Measurements from ENCODE around the gene LIG3. TPM values are rescaled to one million over a fixed set of nuclear protein-coding genes. Genes with fewer than 3 reads are reported as not detected.
A peak's percentile ranks its signal among the peaks of the same experiment; 100 is the strongest.
"Not testable (repeated sequence)": the region's sequence is repeated elsewhere in the genome, so short reads cannot be mapped to it uniquely, and the experiment has no call there.

The LIG3 gene
- total RNA-seq, 1 experiment from 2014 or later: 28.2 TPM

DNA sequence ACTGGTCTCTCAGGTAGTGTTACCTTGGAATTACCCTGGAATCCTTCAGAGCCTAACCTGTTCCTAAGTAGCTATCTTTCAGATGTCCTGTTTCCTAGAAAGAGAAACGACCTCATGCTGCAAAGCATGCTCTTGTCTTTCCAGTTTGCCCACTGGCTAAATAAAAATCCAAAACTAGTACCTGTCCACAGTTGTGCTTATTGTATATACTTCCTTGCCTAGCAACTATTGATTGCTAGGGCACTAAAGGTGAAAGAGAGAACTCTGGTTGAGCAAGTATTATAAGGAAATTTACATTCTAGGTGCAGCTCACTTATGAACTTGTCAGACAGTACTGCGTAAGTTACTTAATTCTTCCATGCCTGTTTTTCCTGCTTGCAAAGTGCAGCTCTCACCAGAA, 38.5 kb downstream of the LIG3 start:
- DNase-seq: no peak
- Histone ChIP-seq H3K4me2 (ENCODE audit: low read depth, low read length, poor library complexity, severe bottlenecking) (no peak overlapping the region), H3K9me3 (ENCODE audit: low read length) (no peaks in the 10 kb centered on the region), H3K27ac (ENCODE audit: low read length) (no peak overlapping the region), H3K79me2 (ENCODE audit: low read length) (no peaks in the 10 kb centered on the region), H4K20me1 (ENCODE audit: insufficient read depth, low read depth, low read length) (no peaks in the 10 kb centered on the region), H3K36me3 (ENCODE audit: insufficient read depth, low read length) (no peaks in the 10 kb centered on the region), H3K4me3 (ENCODE audit: low read length) (no peak overlapping the region), H3K4me1 (ENCODE audit: low read length) (peaks cover 11% of the 10 kb centered on the region), H3K27me3 (ENCODE audit: low read length) (no peaks in the 10 kb centered on the region), H3K9me2 (replicated peaks; ENCODE audit: insufficient read depth, low read length) (no peaks in the 10 kb centered on the region), H3K9ac (ENCODE audit: low read length) (no peak overlapping the region), H2AFZ (ENCODE audit: low read length) (no peak overlapping the region)

DNA sequence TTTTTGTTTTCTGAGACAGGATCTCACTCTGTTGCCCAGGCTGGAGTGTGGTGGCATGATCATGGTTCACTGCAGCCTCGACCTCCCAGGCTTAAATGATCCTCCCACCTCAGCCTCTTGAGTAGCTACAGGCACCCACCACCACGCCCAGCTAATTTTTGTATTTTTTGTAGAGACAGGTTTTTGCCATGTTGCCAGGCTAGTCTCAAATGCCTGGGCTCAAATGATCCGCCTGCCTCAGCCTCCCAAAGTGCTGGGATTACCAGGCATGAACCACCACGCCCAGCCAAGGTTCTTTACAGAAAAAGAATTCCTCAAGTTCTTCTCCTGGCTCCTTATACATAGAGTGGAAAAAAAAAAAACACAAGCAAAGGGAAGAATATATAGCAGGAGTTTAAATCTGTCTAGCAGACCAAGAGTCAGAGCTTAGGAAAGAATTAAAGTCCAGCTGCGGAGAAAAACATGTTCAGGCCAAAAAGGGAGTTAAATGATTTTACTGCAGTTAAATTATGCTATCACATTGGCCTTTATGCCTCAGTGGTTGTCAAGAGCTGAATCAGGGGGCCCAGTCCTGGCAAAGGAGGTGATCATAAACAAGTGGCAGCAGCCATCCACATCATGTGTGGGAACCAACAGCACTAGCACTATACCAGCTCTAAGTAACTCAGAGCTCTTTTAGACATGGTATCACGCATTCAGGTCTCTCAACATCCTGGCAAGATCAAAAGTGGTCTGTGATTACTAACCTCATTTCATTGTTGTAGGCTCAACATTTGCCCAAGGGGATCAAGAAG, 39.3 kb downstream of the LIG3 start:
- no peak for DNase-seq
- Histone ChIP-seq H2AFZ (ENCODE audit: low read length) (no peak overlapping the region), H3K27ac (ENCODE audit: low read length) (no peak overlapping the region), H4K20me1 (ENCODE audit: insufficient read depth, low read depth, low read length) (no peaks in the 10 kb centered on the region), H3K27me3 (ENCODE audit: low read length) (no peaks in the 10 kb centered on the region), H3K4me2 (ENCODE audit: low read depth, low read length, poor library complexity, severe bottlenecking) (no peak overlapping the region), H3K9me2 (replicated peaks; ENCODE audit: insufficient read depth, low read length) (no peaks in the 10 kb centered on the region), H3K4me1 (ENCODE audit: low read length) (peaks cover 11% of the 10 kb centered on the region), H3K9ac (ENCODE audit: low read length) (no peak overlapping the region), H3K9me3 (ENCODE audit: low read length) (no peaks in the 10 kb centered on the region), H3K36me3 (ENCODE audit: insufficient read depth, low read length) (no peaks in the 10 kb centered on the region), H3K79me2 (ENCODE audit: low read length) (no peaks in the 10 kb centered on the region), H3K4me3 (ENCODE audit: low read length) (no peak overlapping the region)

DNA sequence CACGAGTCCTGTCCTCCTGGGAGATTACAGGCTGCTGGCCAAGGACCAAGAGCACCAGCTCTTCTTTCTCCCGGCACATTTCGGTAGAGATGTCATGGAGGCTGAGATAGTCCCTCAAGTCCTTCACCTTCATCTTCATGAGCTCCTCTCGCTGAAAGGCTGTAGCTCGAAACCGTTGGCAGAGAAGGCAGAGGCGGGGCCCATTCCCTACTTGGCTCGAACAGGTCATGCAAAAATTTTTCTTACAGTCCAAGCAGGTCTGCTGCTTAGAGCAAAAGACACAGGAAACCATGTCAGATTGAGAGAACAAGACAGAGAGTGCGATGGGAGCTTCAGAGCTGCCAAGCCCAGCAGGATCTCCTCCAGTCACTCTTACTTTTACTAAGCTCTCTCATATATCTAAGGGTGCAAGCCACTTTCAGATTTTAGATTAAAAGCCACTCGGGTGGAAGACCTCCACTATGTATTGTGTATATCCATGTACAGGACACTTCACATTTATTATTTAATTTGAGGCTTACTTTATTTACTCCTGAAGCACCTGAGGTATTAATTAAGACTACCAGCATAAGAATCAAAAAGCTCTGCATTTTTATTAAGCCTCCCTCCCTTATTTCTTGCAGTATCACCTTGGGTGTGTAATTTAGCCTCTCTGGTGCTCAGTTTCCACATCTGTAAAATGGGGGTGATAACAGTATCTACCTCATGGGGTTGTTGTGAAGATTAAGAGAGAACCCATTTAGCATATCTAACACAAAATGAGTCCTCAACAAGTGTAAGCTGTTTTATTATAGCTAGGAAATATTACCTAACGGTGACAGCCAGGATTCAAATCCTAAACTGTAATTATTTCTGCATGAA, 41.4 kb downstream of the LIG3 start:
- H2AFZ ChIP-seq (ENCODE audit: low read length): no peak overlapping the region
- H3K4me1 ChIP-seq (ENCODE audit: low read length): peaks cover 11% of the 10 kb centered on the region
- H3K79me2 ChIP-seq (ENCODE audit: low read length): no peaks in the 10 kb centered on the region
- H3K27ac ChIP-seq (ENCODE audit: low read length): no peak overlapping the region
- H3K4me2 ChIP-seq (ENCODE audit: low read depth, low read length, poor library complexity, severe bottlenecking): no peak overlapping the region
- no peak overlapping the region for H3K4me3 ChIP-seq (ENCODE audit: low read length)
- H3K36me3 ChIP-seq (ENCODE audit: insufficient read depth, low read length): no peaks in the 10 kb centered on the region
- no peaks in the 10 kb centered on the region for H3K9me3 ChIP-seq (ENCODE audit: low read length)
- H3K9me2 ChIP-seq (replicated peaks; ENCODE audit: insufficient read depth, low read length): no peaks in the 10 kb centered on the region
- no peaks in the 10 kb centered on the region for H4K20me1 ChIP-seq (ENCODE audit: insufficient read depth, low read depth, low read length)
- DNase-seq: no peak
- no peaks in the 10 kb centered on the region for H3K27me3 ChIP-seq (ENCODE audit: low read length)
- H3K9ac ChIP-seq (ENCODE audit: low read length): no peak overlapping the region

DNA sequence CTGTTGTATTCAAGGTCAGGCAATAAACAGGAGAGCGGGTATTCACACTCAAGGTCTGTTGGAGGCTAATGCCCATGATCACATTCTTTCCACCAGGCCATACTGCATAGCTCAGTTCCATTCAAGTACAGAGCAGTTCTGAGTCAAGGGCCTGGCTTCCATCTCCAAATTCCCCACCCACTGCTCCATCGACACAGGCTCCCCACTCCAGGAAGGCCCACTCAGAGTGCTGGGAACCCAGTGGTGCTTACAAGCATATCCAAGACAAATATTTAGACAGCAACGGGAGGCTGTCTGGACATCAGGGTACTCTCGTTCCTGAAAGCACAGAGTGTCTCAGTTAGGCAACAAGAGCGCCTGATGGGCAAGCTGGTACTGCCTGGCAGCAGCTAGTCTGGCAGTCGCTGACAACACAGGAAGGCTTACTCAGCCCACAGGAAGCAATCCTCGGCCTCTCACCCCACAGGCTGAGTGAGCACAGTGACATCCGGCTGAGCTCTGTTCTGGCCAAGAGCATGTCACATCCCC, 42.3 kb downstream of the LIG3 start:
- Histone ChIP-seq H2AFZ (ENCODE audit: low read length) (no peak overlapping the region), H3K4me3 (ENCODE audit: low read length) (no peak overlapping the region)
- DNase-seq: peak; percentile 54

DNA sequence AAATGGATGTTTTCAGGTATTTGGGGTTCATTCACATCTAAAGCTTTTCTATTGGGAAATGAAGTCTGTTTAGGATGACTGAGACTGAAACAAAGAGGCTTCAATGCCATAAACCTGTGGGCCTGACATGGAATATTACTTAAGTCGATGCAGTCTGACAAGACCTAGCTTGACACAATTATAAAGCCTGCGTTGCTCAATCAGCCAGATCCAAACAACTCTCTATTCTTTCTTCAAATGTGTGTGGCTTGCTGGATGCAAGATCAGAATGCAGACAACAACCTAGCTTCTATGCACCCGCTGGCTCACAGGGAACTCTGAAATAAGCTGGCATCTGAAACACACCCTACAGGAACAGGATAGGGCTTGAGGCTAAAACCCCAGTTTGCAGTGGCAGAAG, 43.2 kb downstream of the LIG3 start:
- Histone ChIP-seq H3K79me2 (ENCODE audit: low read length) (no peaks in the 10 kb centered on the region), H3K9ac (ENCODE audit: low read length) (no peak overlapping the region), H3K27me3 (ENCODE audit: low read length) (no peaks in the 10 kb centered on the region), H2AFZ (ENCODE audit: low read length) (no peak overlapping the region), H3K4me3 (ENCODE audit: low read length) (no peak overlapping the region), H3K4me2 (ENCODE audit: low read depth, low read length, poor library complexity, severe bottlenecking) (no peak overlapping the region), H4K20me1 (ENCODE audit: insufficient read depth, low read depth, low read length) (no peaks in the 10 kb centered on the region), H3K27ac (ENCODE audit: low read length) (no peak overlapping the region), H3K36me3 (ENCODE audit: insufficient read depth, low read length) (no peaks in the 10 kb centered on the region), H3K4me1 (ENCODE audit: low read length) (peaks cover 11% of the 10 kb centered on the region), H3K9me3 (ENCODE audit: low read length) (no peaks in the 10 kb centered on the region), H3K9me2 (replicated peaks; ENCODE audit: insufficient read depth, low read length) (no peaks in the 10 kb centered on the region)
- DNase-seq: no peak

More for the DNA sequence above, 42.3 kb downstream of the LIG3 start:
- no peaks in the 10 kb centered on the region for H3K9me3 ChIP-seq (ENCODE audit: low read length)
- H3K27me3 ChIP-seq (ENCODE audit: low read length): no peaks in the 10 kb centered on the region
- no peaks in the 10 kb centered on the region for H4K20me1 ChIP-seq (ENCODE audit: insufficient read depth, low read depth, low read length)
- H3K9ac ChIP-seq (ENCODE audit: low read length): peak overlapping the region; percentile 41
- no peak overlapping the region for H3K27ac ChIP-seq (ENCODE audit: low read length)
- H3K36me3 ChIP-seq (ENCODE audit: insufficient read depth, low read length): no peaks in the 10 kb centered on the region
- no peaks in the 10 kb centered on the region for H3K9me2 ChIP-seq (replicated peaks; ENCODE audit: insufficient read depth, low read length)
- peak overlapping the region; percentile 24 for H3K4me2 ChIP-seq (ENCODE audit: low read depth, low read length, poor library complexity, severe bottlenecking)
- peaks cover 11% of the 10 kb centered on the region for H3K4me1 ChIP-seq (ENCODE audit: low read length)
- no peaks in the 10 kb centered on the region for H3K79me2 ChIP-seq (ENCODE audit: low read length)

GRCh38 chr17:35025541-35025940, 45.2 kb downstream of the LIG3 start:
- H3K27me3 ChIP-seq (ENCODE audit: low read length): no peaks in the 10 kb centered on the region
- no peak overlapping the region for H3K4me2 ChIP-seq (ENCODE audit: low read depth, low read length, poor library complexity, severe bottlenecking)
- peaks cover 11% of the 10 kb centered on the region for H3K4me1 ChIP-seq (ENCODE audit: low read length)
- H3K79me2 ChIP-seq (ENCODE audit: low read length): no peaks in the 10 kb centered on the region
- no peak overlapping the region for H2AFZ ChIP-seq (ENCODE audit: low read length)
- no peaks in the 10 kb centered on the region for H3K9me3 ChIP-seq (ENCODE audit: low read length)
- no peaks in the 10 kb centered on the region for H4K20me1 ChIP-seq (ENCODE audit: insufficient read depth, low read depth, low read length)
- DNase-seq: no peak
- no peaks in the 10 kb centered on the region for H3K9me2 ChIP-seq (replicated peaks; ENCODE audit: insufficient read depth, low read length)
- no peak overlapping the region for H3K27ac ChIP-seq (ENCODE audit: low read length)
- no peak overlapping the region for H3K4me3 ChIP-seq (ENCODE audit: low read length)
- H3K36me3 ChIP-seq (ENCODE audit: insufficient read depth, low read length): no peaks in the 10 kb centered on the region
- no peak overlapping the region for H3K9ac ChIP-seq (ENCODE audit: low read length)

DNA sequence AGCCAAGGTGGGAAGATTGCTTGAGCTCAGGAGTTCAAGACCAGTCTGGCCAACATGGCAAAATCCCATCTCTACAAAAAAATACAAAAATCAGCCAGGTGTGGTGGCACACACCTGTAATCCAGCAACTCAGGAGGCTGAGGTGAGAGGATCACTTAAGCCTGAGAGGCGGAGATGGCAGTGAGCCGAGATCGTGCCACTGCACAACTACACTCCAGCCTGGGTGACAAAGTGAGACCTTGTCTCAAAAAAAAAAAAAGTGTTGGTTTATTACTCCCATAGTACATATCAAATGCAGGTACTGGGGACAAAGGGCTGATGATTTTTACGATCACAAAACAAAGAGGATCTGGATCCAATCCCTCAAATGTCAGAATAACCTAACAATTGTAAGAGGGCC, 47.8 kb downstream of the LIG3 start:
- H3K4me1 ChIP-seq (ENCODE audit: low read length); H3K9me3 ChIP-seq (ENCODE audit: low read length); H3K36me3 ChIP-seq (ENCODE audit: insufficient read depth, low read length); DNase-seq; H3K4me2 ChIP-seq (ENCODE audit: low read depth, low read length, poor library complexity, severe bottlenecking); H3K9me2 ChIP-seq (replicated peaks; ENCODE audit: insufficient read depth, low read length); H3K9ac ChIP-seq (ENCODE audit: low read length); H3K4me3 ChIP-seq (ENCODE audit: low read length); H2AFZ ChIP-seq (ENCODE audit: low read length); H3K27ac ChIP-seq (ENCODE audit: low read length); H3K79me2 ChIP-seq (ENCODE audit: low read length); H4K20me1 ChIP-seq (ENCODE audit: insufficient read depth, low read depth, low read length); H3K27me3 ChIP-seq (ENCODE audit: low read length): not testable (repeated sequence)

DNA sequence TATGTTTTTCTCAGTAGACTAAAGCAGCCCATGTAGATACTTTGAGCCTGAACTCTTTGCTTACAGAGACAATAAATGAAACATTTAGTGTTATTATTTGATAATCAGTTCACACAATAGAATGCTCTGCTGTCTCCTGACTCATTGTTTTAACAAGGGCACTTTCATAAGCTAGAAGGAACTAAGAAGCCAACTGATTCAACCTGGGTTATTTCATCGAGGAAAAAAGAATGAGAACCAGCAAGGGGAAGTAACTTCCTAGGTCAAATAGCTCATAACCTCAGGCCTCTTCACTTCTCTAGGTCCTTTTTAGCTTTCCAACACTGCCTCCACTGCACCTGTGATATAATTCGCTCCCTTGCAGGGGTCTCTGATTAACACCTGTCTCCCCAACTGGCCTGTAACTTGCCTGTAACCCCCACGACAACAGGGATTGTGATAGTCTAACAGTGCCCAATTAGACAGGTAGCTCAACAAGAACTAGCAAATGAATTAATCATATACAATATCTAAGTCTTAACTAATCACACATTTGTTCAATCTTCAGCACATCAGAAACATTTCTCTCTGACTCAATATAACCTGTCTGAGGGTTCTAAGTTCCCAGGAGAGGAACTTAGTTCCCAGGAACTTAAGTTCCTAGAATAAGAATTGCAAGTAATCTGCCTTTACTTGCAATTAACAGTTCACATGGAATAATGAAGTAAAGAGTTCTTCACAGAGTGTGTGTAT, 48.4 kb downstream of the LIG3 start:
- Histone ChIP-seq H3K36me3 (ENCODE audit: insufficient read depth, low read length) (no peaks in the 10 kb centered on the region), H2AFZ (ENCODE audit: low read length) (no peak overlapping the region), H3K9me3 (ENCODE audit: low read length) (no peaks in the 10 kb centered on the region), H3K79me2 (ENCODE audit: low read length) (no peaks in the 10 kb centered on the region), H3K4me3 (ENCODE audit: low read length) (no peak overlapping the region), H3K4me1 (ENCODE audit: low read length) (peaks cover 6% of the 10 kb centered on the region), H3K27me3 (ENCODE audit: low read length) (no peaks in the 10 kb centered on the region), H4K20me1 (ENCODE audit: insufficient read depth, low read depth, low read length) (no peaks in the 10 kb centered on the region), H3K9ac (ENCODE audit: low read length) (no peak overlapping the region), H3K9me2 (replicated peaks; ENCODE audit: insufficient read depth, low read length) (no peaks in the 10 kb centered on the region), H3K27ac (ENCODE audit: low read length) (no peak overlapping the region), H3K4me2 (ENCODE audit: low read depth, low read length, poor library complexity, severe bottlenecking) (no peak overlapping the region)
- no peak for DNase-seq
